Pulmonary artery endothelial cell (primary cell): ENCODE results near the gene SMIM14. TPM values are rescaled to one million over a fixed set of nuclear protein-coding genes. Genes with fewer than 3 reads are reported as not detected.
"Not testable (repeated sequence)": the region's sequence is repeated elsewhere in the genome, so short reads cannot be mapped to it uniquely, and the experiment has no call there.

Experiments used
- DNase-seq: peaks from one replicate; pipeline ENCODE4 v3.0.0-alpha.2; 2011; ENCODE audit warnings: low read depth, low spot score
- total RNA-seq: library from RNA; depleted of rRNA; stranded (reverse); fragments of >200 nt; gene quantifications from 2 replicates; pipeline ENCODE4 v1.2.3, GENCODE V29; 2014

The SMIM14 gene
- total RNA-seq, 1 donor from 2014 or later: 16.0 TPM

DNA sequence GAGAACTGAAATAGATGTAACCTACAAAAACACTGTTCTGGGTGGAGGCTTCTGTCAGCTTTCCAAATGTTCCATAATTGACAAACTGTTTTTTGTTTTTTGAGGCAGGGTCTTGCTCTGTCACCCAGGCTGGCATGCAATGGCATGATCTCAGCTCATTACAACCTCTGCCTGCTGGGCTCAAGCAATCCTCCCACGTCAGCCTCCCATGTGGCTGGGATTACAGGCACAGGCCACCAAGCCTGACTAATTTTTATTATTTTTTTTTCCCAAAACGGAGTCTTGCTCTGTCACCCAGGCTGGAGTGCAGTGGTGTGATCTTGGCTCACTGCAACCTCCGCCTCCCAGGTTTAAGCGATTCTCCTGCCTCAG lies 136.0 kb downstream of the SMIM14 start:
- not testable (repeated sequence) for DNase-seq

DNA sequence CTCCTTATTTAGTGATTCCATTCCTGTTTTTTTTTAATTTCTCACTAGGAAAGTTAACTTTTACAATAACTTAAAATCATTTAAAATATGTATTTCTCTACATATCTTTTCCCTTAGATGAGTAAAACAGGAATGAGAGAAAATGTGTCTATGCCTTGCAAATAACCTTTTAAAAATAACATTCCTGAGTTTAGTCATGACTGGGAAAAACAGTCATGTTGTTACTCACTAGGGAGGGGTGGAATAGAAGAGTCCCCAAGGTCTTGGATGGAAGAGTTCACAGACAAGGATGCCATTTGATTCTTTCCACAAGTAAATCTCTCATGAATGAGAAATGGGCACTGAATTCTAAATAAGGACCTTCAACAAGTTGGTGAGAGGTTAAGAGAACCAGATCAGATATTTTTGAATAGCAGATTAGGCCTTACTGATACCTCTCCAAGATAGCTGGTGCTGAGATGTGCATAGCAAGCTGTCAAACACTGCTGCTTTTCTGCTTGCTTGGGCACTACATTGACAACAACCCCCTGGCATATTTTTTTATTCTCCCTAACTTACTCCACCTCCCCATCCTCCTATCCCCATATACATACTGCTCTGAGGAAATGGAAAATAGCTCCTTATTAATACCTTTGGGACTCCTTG lies 136.5 kb downstream of the SMIM14 start:
- no peak for DNase-seq

DNA sequence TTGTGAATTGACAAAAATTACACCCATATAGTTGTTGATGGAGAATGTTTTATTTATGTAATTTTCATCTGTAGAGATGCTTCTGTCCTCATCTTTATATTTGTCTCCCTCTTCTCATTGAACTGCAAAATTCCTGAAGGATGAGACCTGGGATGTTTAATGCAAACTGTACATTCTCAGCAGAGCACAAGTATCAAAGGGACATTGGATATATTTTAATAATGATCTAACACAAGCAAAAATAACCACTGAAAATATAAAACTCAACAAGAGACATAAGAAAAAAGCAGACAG lies 140.0 kb downstream of the SMIM14 start:
- no peak for DNase-seq

GRCh38 chr4:39497909-39498726 lies 140.5 kb downstream of the SMIM14 start:
- DNase-seq: no peak

Other genes starting within 250 kb of the SMIM14 start
- gene KLB, start 231.9 kb downstream of the SMIM14 start, total RNA-seq: not detected in 2 replicates
- 1,613 and 2,626 TPM in 2 replicates for gene RPL9, start 179.9 kb downstream of the SMIM14 start, total RNA-seq
- 6.7 and 6.9 TPM in 2 replicates for gene LIAS, start 179.8 kb downstream of the SMIM14 start, total RNA-seq
- gene UGDH, start 111.4 kb downstream of the SMIM14 start, total RNA-seq: 81.4 and 110 TPM in 2 replicates
- gene UBE2K, start 59.3 kb upstream of the SMIM14 start, total RNA-seq: 26.5 and 28.9 TPM in 2 replicates